ENCODE results near the gene ARHGEF40. TPM values are rescaled to one million over a fixed set of nuclear protein-coding genes. Genes with fewer than 3 reads are reported as not detected.

The ARHGEF40 gene
- total and polyA plus RNA-seq, 2 donors = 6.5 to 6.9 TPM

GRCh38 chr14:21026274-21026987 is 43.7 kb upstream of the ARHGEF40 start:
- H3K4me1 ChIP-seq (ENCODE audit: control insufficient read depth in 2 of 2, insufficient read depth in 2 of 2, low read length in 2 of 2) = peaks cover 7 to 15% of the 10 kb centered on the region in 2 donors
- WGBS = 86% methylated on average over 7 of the region's 7 CpGs
- no peak for DNase-seq (ENCODE audit: low read depth in 6 of 9, low spot score in 9 of 9)
- peak overlapping the region in 1 of 2 donors; percentile 9 for H3K27ac ChIP-seq (ENCODE audit: low read depth in 1 of 2, low read length in 1 of 2)
- H3K4me3 ChIP-seq (ENCODE audit: low read length in 2 of 2) = no peak overlapping the region
- no peaks in the 10 kb centered on the region for H3K36me3 ChIP-seq (ENCODE audit: control insufficient read depth in 2 of 2, insufficient read depth in 2 of 2, low read length in 1 of 2)
- H3K9me3 ChIP-seq (ENCODE audit: control insufficient read depth in 2 of 2, insufficient read depth in 1 of 2, low read length in 1 of 2) = no peaks in the 10 kb centered on the region
- peaks cover 19 to 55% of the 10 kb centered on the region in 2 donors for H3K27me3 ChIP-seq (ENCODE audit: control insufficient read depth in 2 of 2, insufficient read depth in 1 of 2, low read length in 1 of 2)

- no peak for DNase-seq (ENCODE audit: low read depth in 6 of 9, low spot score in 9 of 9)
- H3K4me1 ChIP-seq (ENCODE audit: control insufficient read depth in 2 of 2, insufficient read depth in 2 of 2, low read length in 2 of 2) = peaks cover 7 to 15% of the 10 kb centered on the region in 2 donors
These were observed 43.2 kb upstream of the ARHGEF40 start for GRCh38 chr14:21026988-21027315.

DNA sequence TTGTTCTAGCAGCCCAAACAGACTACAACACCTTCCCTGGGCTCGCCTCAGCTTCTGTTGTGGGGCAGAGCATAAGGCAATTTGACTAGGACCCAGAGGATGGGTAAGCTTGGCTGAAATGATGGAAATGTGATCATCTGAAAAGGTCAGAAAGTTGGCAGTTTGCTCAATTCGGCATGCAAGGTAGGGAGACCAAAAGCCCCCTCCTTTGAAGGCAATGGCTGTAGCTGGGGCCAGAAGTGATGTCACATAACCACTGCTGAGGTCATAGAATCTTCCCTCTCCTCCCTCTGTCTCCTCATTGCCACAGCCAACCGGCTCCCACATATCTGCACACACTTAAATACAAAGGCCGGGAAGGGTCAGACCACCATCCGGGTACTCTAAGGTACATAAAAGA is 40.2 kb upstream of the ARHGEF40 start, which contains the start of gene TPPP2:
TSS of gene TPPP2 (plus strand) at position 301 of the 400 bp plus-strand sequence. CDS start 365 bp downstream, outside the sequence.
- no peak for DNase-seq (ENCODE audit: low read depth in 6 of 9, low spot score in 9 of 9)

More at GRCh38 chr14:21026988-21027315, 43.2 kb upstream of the ARHGEF40 start:
- Histone ChIP-seq H3K36me3 (ENCODE audit: control insufficient read depth in 2 of 2, insufficient read depth in 2 of 2, low read length in 1 of 2) (no peaks in the 10 kb centered on the region), H3K27ac (ENCODE audit: low read depth in 1 of 2, low read length in 1 of 2) (no peak overlapping the region), H3K27me3 (ENCODE audit: control insufficient read depth in 2 of 2, insufficient read depth in 1 of 2, low read length in 1 of 2) (peaks cover 19 to 52% of the 10 kb centered on the region in 2 donors), H3K9me3 (ENCODE audit: control insufficient read depth in 2 of 2, insufficient read depth in 1 of 2, low read length in 1 of 2) (no peaks in the 10 kb centered on the region), H3K4me3 (ENCODE audit: low read length in 2 of 2) (no peak overlapping the region)
- WGBS = 78% methylated on average over 3 of the region's 3 CpGs

GRCh38 chr14:21030531-21030930 is 39.6 kb upstream of the ARHGEF40 start:
- no peaks in the 10 kb centered on the region for H3K9me3 ChIP-seq (ENCODE audit: control insufficient read depth in 2 of 2, insufficient read depth in 1 of 2, low read length in 1 of 2)
- H3K36me3 ChIP-seq (ENCODE audit: control insufficient read depth in 2 of 2, insufficient read depth in 2 of 2, low read length in 1 of 2) = no peaks in the 10 kb centered on the region
- WGBS = 96% methylated on average over 12 of the region's 12 CpGs
- no peak overlapping the region for H3K27ac ChIP-seq (ENCODE audit: low read depth in 1 of 2, low read length in 1 of 2)
- H3K4me3 ChIP-seq (ENCODE audit: low read length in 2 of 2) = no peak overlapping the region
- H3K4me1 ChIP-seq (ENCODE audit: control insufficient read depth in 2 of 2, insufficient read depth in 2 of 2, low read length in 2 of 2) = peaks cover 0 to under 1% of the 10 kb centered on the region in 2 donors
- DNase-seq (ENCODE audit: low read depth in 6 of 9, low spot score in 9 of 9) = no peak
- peaks cover 7 to 18% of the 10 kb centered on the region in 2 donors for H3K27me3 ChIP-seq (ENCODE audit: control insufficient read depth in 2 of 2, insufficient read depth in 1 of 2, low read length in 1 of 2)

More for the DNA sequence above, 40.2 kb upstream of the ARHGEF40 start, which contains the start of gene TPPP2:
- Histone ChIP-seq H3K36me3 (ENCODE audit: control insufficient read depth in 2 of 2, insufficient read depth in 2 of 2, low read length in 1 of 2) (no peaks in the 10 kb centered on the region), H3K4me1 (ENCODE audit: control insufficient read depth in 2 of 2, insufficient read depth in 2 of 2, low read length in 2 of 2) (peaks cover 0 to 5% of the 10 kb centered on the region in 2 donors), H3K27ac (ENCODE audit: low read depth in 1 of 2, low read length in 1 of 2) (no peak within 1 kb of the TSS), H3K9me3 (ENCODE audit: control insufficient read depth in 2 of 2, insufficient read depth in 1 of 2, low read length in 1 of 2) (no peaks in the 10 kb centered on the region), H3K4me3 (ENCODE audit: low read length in 2 of 2) (no peak within 1 kb of the TSS), H3K27me3 (ENCODE audit: control insufficient read depth in 2 of 2, insufficient read depth in 1 of 2, low read length in 1 of 2) (peaks cover 11 to 23% of the 10 kb centered on the region in 2 donors)
- WGBS = 96% methylated on average over 5 of the region's 5 CpGs

GRCh38 chr14:21032326-21033132 is 37.6 kb upstream of the ARHGEF40 start:
- Histone ChIP-seq H3K4me3 (ENCODE audit: low read length in 2 of 2) (no peak overlapping the region), H3K36me3 (ENCODE audit: control insufficient read depth in 2 of 2, insufficient read depth in 2 of 2, low read length in 1 of 2) (no peaks in the 10 kb centered on the region), H3K4me1 (ENCODE audit: control insufficient read depth in 2 of 2, insufficient read depth in 2 of 2, low read length in 2 of 2) (no peaks in the 10 kb centered on the region), H3K27ac (ENCODE audit: low read depth in 1 of 2, low read length in 1 of 2) (no peak overlapping the region), H3K9me3 (ENCODE audit: control insufficient read depth in 2 of 2, insufficient read depth in 1 of 2, low read length in 1 of 2) (no peaks in the 10 kb centered on the region), H3K27me3 (ENCODE audit: control insufficient read depth in 2 of 2, insufficient read depth in 1 of 2, low read length in 1 of 2) (peaks cover 2 to 4% of the 10 kb centered on the region in 2 donors)
- no peak for DNase-seq (ENCODE audit: low read depth in 6 of 9, low spot score in 9 of 9)
- WGBS = 91% methylated on average over 5 of the region's 5 CpGs

DNA sequence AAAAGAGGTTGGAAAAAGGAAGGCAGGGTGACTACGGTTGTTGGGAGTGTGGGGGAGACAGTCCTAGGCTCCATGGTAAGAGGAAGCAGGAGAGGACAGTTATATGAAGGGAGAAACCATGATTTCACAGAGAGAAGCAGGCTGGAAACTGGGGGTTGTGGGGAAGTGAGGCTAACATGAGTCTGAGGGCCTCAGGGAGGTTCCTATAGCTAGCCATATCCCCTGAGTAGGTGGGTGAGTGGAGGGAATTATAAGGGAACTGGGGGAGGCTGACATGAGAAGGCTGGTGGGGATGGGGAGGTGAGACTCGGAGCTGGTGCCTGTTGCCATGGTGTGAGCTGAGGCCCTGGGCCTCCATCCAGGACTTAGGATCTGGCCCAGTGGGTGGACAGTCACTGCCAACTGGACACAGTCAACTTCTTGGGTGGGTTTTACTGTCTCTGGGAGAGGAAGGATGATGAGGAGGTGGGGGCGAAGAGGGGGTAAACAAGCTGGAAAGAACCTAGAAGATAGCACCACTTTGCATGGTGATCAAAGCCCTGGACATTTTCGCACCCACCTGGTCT is 36.9 kb upstream of the ARHGEF40 start:
- peaks cover 2 to 4% of the 10 kb centered on the region in 2 donors for H3K27me3 ChIP-seq (ENCODE audit: control insufficient read depth in 2 of 2, insufficient read depth in 1 of 2, low read length in 1 of 2)
- no peaks in the 10 kb centered on the region for H3K9me3 ChIP-seq (ENCODE audit: control insufficient read depth in 2 of 2, insufficient read depth in 1 of 2, low read length in 1 of 2)
- WGBS = 94% methylated on average over 4 of the region's 4 CpGs
- no peak for DNase-seq (ENCODE audit: low read depth in 6 of 9, low spot score in 9 of 9)
- H3K27ac ChIP-seq (ENCODE audit: low read depth in 1 of 2, low read length in 1 of 2) = no peak overlapping the region
- H3K4me3 ChIP-seq (ENCODE audit: low read length in 2 of 2) = no peak overlapping the region
- H3K4me1 ChIP-seq (ENCODE audit: control insufficient read depth in 2 of 2, insufficient read depth in 2 of 2, low read length in 2 of 2) = no peaks in the 10 kb centered on the region
- H3K36me3 ChIP-seq (ENCODE audit: control insufficient read depth in 2 of 2, insufficient read depth in 2 of 2, low read length in 1 of 2) = no peaks in the 10 kb centered on the region

- H3K4me1 ChIP-seq (ENCODE audit: control insufficient read depth in 2 of 2, insufficient read depth in 2 of 2, low read length in 2 of 2) = no peaks in the 10 kb centered on the region
- no peak for DNase-seq (ENCODE audit: low read depth in 6 of 9, low spot score in 9 of 9)
- WGBS = 91% methylated on average over 5 of the region's 5 CpGs
- no peaks in the 10 kb centered on the region for H3K9me3 ChIP-seq (ENCODE audit: control insufficient read depth in 2 of 2, insufficient read depth in 1 of 2, low read length in 1 of 2)
- H3K27ac ChIP-seq (ENCODE audit: low read depth in 1 of 2, low read length in 1 of 2) = no peak within 1 kb of the TSS
- H3K36me3 ChIP-seq (ENCODE audit: control insufficient read depth in 2 of 2, insufficient read depth in 2 of 2, low read length in 1 of 2) = no peaks in the 10 kb centered on the region
- peaks cover 2 to 4% of the 10 kb centered on the region in 2 donors for H3K27me3 ChIP-seq (ENCODE audit: control insufficient read depth in 2 of 2, insufficient read depth in 1 of 2, low read length in 1 of 2)
- H3K4me3 ChIP-seq (ENCODE audit: low read length in 2 of 2) = no peak within 1 kb of the TSS
These were observed 35.4 kb upstream of the ARHGEF40 start, which contains the start of gene RNASE13 for GRCh38 chr14:21034707-21035106. RNASE13 (minus strand) TSS chr14:21034807; CDS start chr14:21034288, 519 bp downstream.

GRCh38 chr14:21036751-21037150 is 33.4 kb upstream of the ARHGEF40 start:
- 87% methylated on average over 7 of the region's 7 CpGs for WGBS
- no peak overlapping the region for H3K27ac ChIP-seq (ENCODE audit: low read depth in 1 of 2, low read length in 1 of 2)

More at GRCh38 chr14:21036751-21037150, 33.4 kb upstream of the ARHGEF40 start:
- H3K36me3 ChIP-seq (ENCODE audit: control insufficient read depth in 2 of 2, insufficient read depth in 2 of 2, low read length in 1 of 2) = no peaks in the 10 kb centered on the region
- DNase-seq (ENCODE audit: low read depth in 6 of 9, low spot score in 9 of 9) = no peak
- H3K4me3 ChIP-seq (ENCODE audit: low read length in 2 of 2) = no peak overlapping the region
- no peaks in the 10 kb centered on the region for H3K9me3 ChIP-seq (ENCODE audit: control insufficient read depth in 2 of 2, insufficient read depth in 1 of 2, low read length in 1 of 2)
- H3K4me1 ChIP-seq (ENCODE audit: control insufficient read depth in 2 of 2, insufficient read depth in 2 of 2, low read length in 2 of 2) = peaks cover 0 to 2% of the 10 kb centered on the region in 2 donors
- H3K27me3 ChIP-seq (ENCODE audit: control insufficient read depth in 2 of 2, insufficient read depth in 1 of 2, low read length in 1 of 2) = peaks cover 0 to 4% of the 10 kb centered on the region in 2 donors
